SK-N-SH (cell line): ENCODE measurements around the gene GPC5. TPM values are rescaled to one million over a fixed set of nuclear protein-coding genes. Genes with fewer than 3 reads are reported as not detected.

Experiments used
- CTCF ChIA-PET: fragments of 300-600, 350-600 bp; formaldehyde crosslinking; extraction: SDS; loops from one replicate; lab custom pipeline; 2021; lab: Yijun Ruan, JAX
- POLR2A ChIA-PET: fragments of 350-600 bp; sonication (Branson Sonifier 250); formaldehyde crosslinking; extraction: SDS; loops from one replicate; lab custom pipeline; 2020; ENCODE audit warnings: antibody characterized with exemption, inconsistent platforms; lab: Yijun Ruan, JAX
- DNase-seq: peaks from one replicate; pipeline ENCODE4 v3.0.0; 2012
- H2AFZ ChIP-seq: fragments of 200-600 bp; sonication (generic); 2 replicates; pipeline ENCODE4 v1.8.1; 2016; ENCODE audit warnings: antibody characterized with exemption, mild to moderate bottlenecking, low read depth
- H3F3A ChIP-seq: fragments of 200-600 bp; sonication (generic); replicated peaks from 2 replicates; pipeline ENCODE3; 2016; ENCODE audit warnings: antibody characterized with exemption, mild to moderate bottlenecking; ENCODE audit not compliant: insufficient read depth
- H3K27ac ChIP-seq, 2 experiments: fragments of 200-500 bp in 1 of 2; fragments of 200-600 bp in 1 of 2; sonication (Bioruptor generic) in 1 of 2; sonication (generic), shearing (Covaris generic) in 1 of 2; 2 replicates each; pipeline versions ENCODE4 v1.5.1 to v1.6.1; 2014 to 2016; ENCODE audit warnings: low read depth in 2 of 2, inconsistent platforms in 1 of 2, low read length in 1 of 2, mild to moderate bottlenecking in 1 of 2, mixed read lengths in 1 of 2
- H3K27me3 ChIP-seq: fragments of 200-600 bp; sonication (generic), shearing (Covaris generic); 2 replicates; pipeline ENCODE4 v1.6.1; 2016; ENCODE audit warnings: mixed run types; ENCODE audit not compliant: insufficient read depth
- H3K36me3 ChIP-seq, 2 experiments: fragments of 200-500 bp in 1 of 2; fragments of 200-600 bp in 1 of 2; sonication (Bioruptor generic) in 1 of 2; sonication (generic) in 1 of 2; replicated peaks in 1 of 2; 2 replicates each; pipeline versions ENCODE3 to v1.5.1; 2014 to 2016; ENCODE audit warnings: low read length in 1 of 2, mild to moderate bottlenecking in 1 of 2; ENCODE audit not compliant: insufficient read depth in 2 of 2, control insufficient read depth in 1 of 2
- H3K4me1 ChIP-seq, 2 experiments: fragments of 200-500 bp in 1 of 2; fragments of 200-600 bp in 1 of 2; sonication (Bioruptor generic) in 1 of 2; sonication (generic), shearing (Covaris generic) in 1 of 2; 2 replicates each; pipeline versions ENCODE4 v1.5.1 to v1.6.1; 2014 to 2016; ENCODE audit warnings: low read depth in 1 of 2, low read length in 1 of 2, mixed run types in 1 of 2; ENCODE audit not compliant: insufficient read depth in 2 of 2, control insufficient read depth in 1 of 2
- H3K4me2 ChIP-seq: fragments of 200-600 bp; sonication (generic), shearing (Covaris generic); 2 replicates; pipeline ENCODE4 v1.6.1; 2017; ENCODE audit warnings: mixed run types
- H3K4me3 ChIP-seq, 2 experiments: fragments of 200-500 bp in 1 of 2; fragments of 200-600 bp in 1 of 2; sonication (Bioruptor generic) in 1 of 2; sonication (generic), shearing (Covaris generic) in 1 of 2; 2 replicates each; pipeline versions ENCODE4 v1.5.1 to v1.8.1; 2014 to 2016; ENCODE audit warnings: low read depth in 2 of 2, inconsistent platforms in 1 of 2, low read length in 1 of 2, mild to moderate bottlenecking in 1 of 2, mixed read lengths in 1 of 2, moderate library complexity in 1 of 2
- H3K79me2 ChIP-seq: fragments of 200-600 bp; sonication (generic); 2 replicates; pipeline ENCODE4 v1.8.1; 2017; ENCODE audit warnings: mild to moderate bottlenecking; ENCODE audit not compliant: insufficient read depth
- H3K9ac ChIP-seq: fragments of 200-600 bp; sonication (generic); 2 replicates; pipeline ENCODE4 v1.6.1; 2017; ENCODE audit warnings: mixed run types
- H3K9me2 ChIP-seq: fragments of 200-600 bp; sonication (generic); 2 replicates; pipeline ENCODE4 v1.6.1; 2017; ENCODE audit warnings: mixed run types
- H3K9me3 ChIP-seq: fragments of 200-600 bp; sonication (generic); 2 replicates; pipeline ENCODE4 v1.6.1; 2017; ENCODE audit warnings: mixed run types, mild to moderate bottlenecking, moderate library complexity
- H4K20me1 ChIP-seq: fragments of 200-600 bp; sonication (generic); 2 replicates; pipeline ENCODE4 v1.6.1; 2017; ENCODE audit warnings: mild to moderate bottlenecking, mixed run types; ENCODE audit not compliant: insufficient read depth
- ELF1 ChIP-seq: IDR thresholded peaks from 2 replicates; pipeline ENCODE4 v1.4.0; 2012
- EP300 ChIP-seq, 2 experiments: IDR thresholded peaks; 2 replicates each; pipeline versions ENCODE4 v1.4.0 to v1.6.1; 2012; ENCODE audit warnings: borderline replicate concordance in 1 of 2, low read depth in 1 of 2, low read length in 1 of 2
- EZH2phosphoT487 ChIP-seq: fragments of 200-600 bp; sonication (generic); IDR thresholded peaks from 2 replicates; pipeline ENCODE4 v1.6.1; 2017; ENCODE audit warnings: low read depth, mixed run types, mild to moderate bottlenecking, antibody characterized with exemption, moderate library complexity, borderline replicate concordance
- FOXJ3 ChIP-seq: sonication (generic); formaldehyde crosslinking; IDR thresholded peaks from 2 replicates; pipeline ENCODE4 v1.5.1; 2020; ENCODE audit warnings: mild to moderate bottlenecking, missing genetic modification reagents
- FOXM1 ChIP-seq: IDR thresholded peaks from 2 replicates; pipeline ENCODE4 v1.4.0; 2012; ENCODE audit warnings: low read depth, mild to moderate bottlenecking
- MEF2A ChIP-seq: IDR thresholded peaks from 2 replicates; pipeline ENCODE4 v1.4.0; 2012; ENCODE audit warnings: low read depth, borderline replicate concordance
- NRF1 ChIP-seq: IDR thresholded peaks from 2 replicates; pipeline ENCODE4 v1.6.1; 2012; ENCODE audit warnings: low read depth, mild to moderate bottlenecking, low read length
- POLR2AphosphoS5 ChIP-seq: IDR thresholded peaks from 2 replicates; pipeline ENCODE4 v1.6.1; 2012; ENCODE audit warnings: low read depth, low read length
- RAD21 ChIP-seq: IDR thresholded peaks from 2 replicates; pipeline ENCODE4 v1.6.1; 2012; ENCODE audit warnings: mild to moderate bottlenecking, low read length
- RCOR1 ChIP-seq: fragments of 150-350 bp; IDR thresholded peaks from 2 replicates; pipeline ENCODE4 v1.6.1; 2017; ENCODE audit warnings: antibody characterized with exemption, low read length
- RXRA ChIP-seq: IDR thresholded peaks from 2 replicates; pipeline ENCODE4 v1.4.0; 2012; ENCODE audit warnings: low read depth, mild to moderate bottlenecking, borderline replicate concordance
- SIN3A ChIP-seq: IDR thresholded peaks from 2 replicates; pipeline ENCODE4 v1.6.1; 2012; ENCODE audit warnings: low read depth, mild to moderate bottlenecking, low read length, moderate library complexity, borderline replicate concordance
- SMC3 ChIP-seq: IDR thresholded peaks from 2 replicates; pipeline ENCODE4 v1.6.1; 2012; ENCODE audit warnings: low read depth, low read length, improper control_type of control experiment
- TAF1 ChIP-seq: IDR thresholded peaks from 2 replicates; pipeline ENCODE4 v1.6.1; 2012; ENCODE audit warnings: low read depth, mild to moderate bottlenecking, low read length, moderate library complexity, borderline replicate concordance
- TCF12 ChIP-seq: IDR thresholded peaks from 2 replicates; pipeline ENCODE4 v1.4.0; 2012
- YY1 ChIP-seq: IDR thresholded peaks from 2 replicates; pipeline ENCODE4 v1.4.0; 2012; ENCODE audit warnings: low read depth, mild to moderate bottlenecking
- WGBS: methylation state at CpG from one replicate; pipeline ENCODE4 v1.1.6; 2017; ENCODE audit warnings: low lambda C conversion rate; 5-methylcytosine and 5-hydroxymethylcytosine counted together
- polyA plus RNA-seq, 3 experiments: library from polyadenylated mRNA; depleted of rRNA; stranded (reverse); fragments of >200 nt; gene quantifications; 2 replicates each; pipeline ENCODE4 v1.2.3, GENCODE V29; 2012
- TF ChIP-seq, protein P1 (sequence below): fragments of 200-600 bp; sonication (generic); IDR thresholded peaks from 2 replicates; pipeline ENCODE4 v1.6.1; 2017; ENCODE audit warnings: antibody characterized with exemption, mild to moderate bottlenecking, moderate library complexity
- TF ChIP-seq, protein P2 (sequence below): IDR thresholded peaks from 2 replicates; pipeline ENCODE4 v1.4.0; 2012; ENCODE audit warnings: low read depth, borderline replicate concordance
- TF ChIP-seq, protein P3 (sequence below): fragments of 150-350 bp; IDR thresholded peaks from 2 replicates; pipeline ENCODE4 v1.6.1; 2017; ENCODE audit warnings: antibody characterized with exemption, low read length, low read depth, borderline replicate concordance
- TF ChIP-seq, protein P4 (sequence below): IDR thresholded peaks from 2 replicates; pipeline ENCODE4 v1.6.1; 2012; ENCODE audit warnings: mild to moderate bottlenecking, low read depth, low read length, moderate library complexity

GPC5 gene
- polyA plus RNA-seq, 1 of the 3 experiments (the other 2 are of a cell fraction): 0.03 TPM

DNA sequence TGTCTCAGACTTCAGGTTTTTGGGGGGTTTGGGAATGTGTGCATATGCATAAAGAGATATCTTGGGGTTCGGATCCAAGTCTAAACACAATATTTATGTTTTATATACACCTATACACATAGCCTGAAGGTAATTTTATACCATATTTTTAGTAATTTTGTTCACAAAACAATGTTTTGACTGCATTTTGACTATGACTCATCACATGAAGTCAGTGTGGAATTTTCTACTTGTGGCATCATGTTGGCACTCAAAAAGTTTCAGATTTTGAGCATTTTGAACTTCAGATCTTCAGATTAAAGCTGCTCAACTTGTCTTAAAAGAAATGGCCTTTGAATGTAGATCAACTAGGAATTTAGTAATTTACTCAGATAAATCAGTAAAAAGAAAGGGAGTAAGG, 1115.3 kb downstream of the GPC5 start (continued):
- TF ChIP-seq, protein P1, sequence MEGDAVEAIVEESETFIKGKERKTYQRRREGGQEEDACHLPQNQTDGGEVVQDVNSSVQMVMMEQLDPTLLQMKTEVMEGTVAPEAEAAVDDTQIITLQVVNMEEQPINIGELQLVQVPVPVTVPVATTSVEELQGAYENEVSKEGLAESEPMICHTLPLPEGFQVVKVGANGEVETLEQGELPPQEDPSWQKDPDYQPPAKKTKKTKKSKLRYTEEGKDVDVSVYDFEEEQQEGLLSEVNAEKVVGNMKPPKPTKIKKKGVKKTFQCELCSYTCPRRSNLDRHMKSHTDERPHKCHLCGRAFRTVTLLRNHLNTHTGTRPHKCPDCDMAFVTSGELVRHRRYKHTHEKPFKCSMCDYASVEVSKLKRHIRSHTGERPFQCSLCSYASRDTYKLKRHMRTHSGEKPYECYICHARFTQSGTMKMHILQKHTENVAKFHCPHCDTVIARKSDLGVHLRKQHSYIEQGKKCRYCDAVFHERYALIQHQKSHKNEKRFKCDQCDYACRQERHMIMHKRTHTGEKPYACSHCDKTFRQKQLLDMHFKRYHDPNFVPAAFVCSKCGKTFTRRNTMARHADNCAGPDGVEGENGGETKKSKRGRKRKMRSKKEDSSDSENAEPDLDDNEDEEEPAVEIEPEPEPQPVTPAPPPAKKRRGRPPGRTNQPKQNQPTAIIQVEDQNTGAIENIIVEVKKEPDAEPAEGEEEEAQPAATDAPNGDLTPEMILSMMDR: no peak
- no peak for TF ChIP-seq POLR2AphosphoS5
- no peak for TF ChIP-seq RCOR1
- TF ChIP-seq, all 33 proteins: peak for 0

DNA sequence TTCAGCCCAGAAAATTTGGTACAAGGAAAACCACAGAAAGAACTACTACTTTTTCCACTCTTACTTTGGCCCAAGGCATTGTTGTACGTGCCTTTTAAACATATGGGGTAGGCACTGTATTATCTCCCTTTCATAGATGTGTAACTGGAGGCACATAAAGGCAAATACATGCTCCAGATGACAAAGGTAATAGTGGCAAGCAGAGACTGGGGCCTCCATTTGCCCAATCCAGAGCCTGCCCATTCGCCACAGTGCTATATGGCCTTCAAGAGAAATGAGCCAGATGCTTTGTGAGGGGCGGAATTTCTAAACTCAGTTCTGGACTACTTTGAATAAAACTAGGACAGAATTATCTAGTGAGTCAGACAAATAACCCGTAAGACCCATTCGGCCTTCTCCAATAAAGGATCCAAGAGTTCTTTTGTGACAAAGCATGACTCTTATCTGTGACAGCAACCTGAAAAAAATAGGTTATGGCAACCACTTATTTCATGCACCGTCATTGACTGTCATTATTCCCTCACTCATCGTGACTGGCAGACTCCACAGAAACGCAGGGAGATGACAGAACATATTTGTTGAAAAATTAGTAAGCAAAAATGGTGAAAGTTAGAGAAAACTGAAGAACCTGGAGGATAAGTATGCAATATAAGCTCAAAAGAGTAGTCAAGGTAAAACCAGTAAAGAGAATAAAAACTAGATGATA, 1116.2 kb downstream of the GPC5 start:
- 46% methylated on average over 8 of the region's 8 CpGs for WGBS
- no peak for DNase-seq
- Histone ChIP-seq H3K9ac (no peak overlapping the region), H3K4me2 (no peak overlapping the region), H2AFZ (no peak overlapping the region), H3K4me3 (no peak overlapping the region), H3K9me3 (no peaks in the 10 kb centered on the region), H3K9me2 (no peaks in the 10 kb centered on the region), H3K27ac (no peak overlapping the region), H4K20me1 (no peaks in the 10 kb centered on the region), H3K36me3 (no peaks in the 10 kb centered on the region), H3K4me1 (no peaks in the 10 kb centered on the region), H3K79me2 (no peaks in the 10 kb centered on the region), H3K27me3 (no peaks in the 10 kb centered on the region), H3F3A (no peaks in the 10 kb centered on the region)
- TF ChIP-seq SMC3 (no peak), YY1 (no peak), SIN3A (no peak), EZH2phosphoT487 (no peak), RXRA (no peak), EP300 (IDR thresholded peaks at IDR 0.05; ENCODE audit: borderline replicate concordance in 1 of 2, low read depth in 1 of 2, low read length in 1 of 2) (no peak), FOXM1 (no peak), FOXJ3 (CRISPR knock-in tag) (no peak), TCF12 (no peak), RAD21 (no peak), MEF2A (no peak), ELF1 (no peak), NRF1 (no peak), TAF1 (no peak)
- TF ChIP-seq, protein P1: no peak
- TF ChIP-seq, protein P2, sequence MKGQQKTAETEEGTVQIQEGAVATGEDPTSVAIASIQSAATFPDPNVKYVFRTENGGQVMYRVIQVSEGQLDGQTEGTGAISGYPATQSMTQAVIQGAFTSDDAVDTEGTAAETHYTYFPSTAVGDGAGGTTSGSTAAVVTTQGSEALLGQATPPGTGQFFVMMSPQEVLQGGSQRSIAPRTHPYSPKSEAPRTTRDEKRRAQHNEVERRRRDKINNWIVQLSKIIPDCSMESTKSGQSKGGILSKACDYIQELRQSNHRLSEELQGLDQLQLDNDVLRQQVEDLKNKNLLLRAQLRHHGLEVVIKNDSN: no peak
- TF ChIP-seq, protein P3, sequence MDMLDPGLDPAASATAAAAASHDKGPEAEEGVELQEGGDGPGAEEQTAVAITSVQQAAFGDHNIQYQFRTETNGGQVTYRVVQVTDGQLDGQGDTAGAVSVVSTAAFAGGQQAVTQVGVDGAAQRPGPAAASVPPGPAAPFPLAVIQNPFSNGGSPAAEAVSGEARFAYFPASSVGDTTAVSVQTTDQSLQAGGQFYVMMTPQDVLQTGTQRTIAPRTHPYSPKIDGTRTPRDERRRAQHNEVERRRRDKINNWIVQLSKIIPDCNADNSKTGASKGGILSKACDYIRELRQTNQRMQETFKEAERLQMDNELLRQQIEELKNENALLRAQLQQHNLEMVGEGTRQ: no peak
- TF ChIP-seq, protein P4, sequence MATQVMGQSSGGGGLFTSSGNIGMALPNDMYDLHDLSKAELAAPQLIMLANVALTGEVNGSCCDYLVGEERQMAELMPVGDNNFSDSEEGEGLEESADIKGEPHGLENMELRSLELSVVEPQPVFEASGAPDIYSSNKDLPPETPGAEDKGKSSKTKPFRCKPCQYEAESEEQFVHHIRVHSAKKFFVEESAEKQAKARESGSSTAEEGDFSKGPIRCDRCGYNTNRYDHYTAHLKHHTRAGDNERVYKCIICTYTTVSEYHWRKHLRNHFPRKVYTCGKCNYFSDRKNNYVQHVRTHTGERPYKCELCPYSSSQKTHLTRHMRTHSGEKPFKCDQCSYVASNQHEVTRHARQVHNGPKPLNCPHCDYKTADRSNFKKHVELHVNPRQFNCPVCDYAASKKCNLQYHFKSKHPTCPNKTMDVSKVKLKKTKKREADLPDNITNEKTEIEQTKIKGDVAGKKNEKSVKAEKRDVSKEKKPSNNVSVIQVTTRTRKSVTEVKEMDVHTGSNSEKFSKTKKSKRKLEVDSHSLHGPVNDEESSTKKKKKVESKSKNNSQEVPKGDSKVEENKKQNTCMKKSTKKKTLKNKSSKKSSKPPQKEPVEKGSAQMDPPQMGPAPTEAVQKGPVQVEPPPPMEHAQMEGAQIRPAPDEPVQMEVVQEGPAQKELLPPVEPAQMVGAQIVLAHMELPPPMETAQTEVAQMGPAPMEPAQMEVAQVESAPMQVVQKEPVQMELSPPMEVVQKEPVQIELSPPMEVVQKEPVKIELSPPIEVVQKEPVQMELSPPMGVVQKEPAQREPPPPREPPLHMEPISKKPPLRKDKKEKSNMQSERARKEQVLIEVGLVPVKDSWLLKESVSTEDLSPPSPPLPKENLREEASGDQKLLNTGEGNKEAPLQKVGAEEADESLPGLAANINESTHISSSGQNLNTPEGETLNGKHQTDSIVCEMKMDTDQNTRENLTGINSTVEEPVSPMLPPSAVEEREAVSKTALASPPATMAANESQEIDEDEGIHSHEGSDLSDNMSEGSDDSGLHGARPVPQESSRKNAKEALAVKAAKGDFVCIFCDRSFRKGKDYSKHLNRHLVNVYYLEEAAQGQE: no peak
- ChIA-PET CTCF (no interaction called here), POLR2A (no interaction called here)
